Left lung (tissue), 10 donors: Measurements from ENCODE around the gene CCNC. TPM values are rescaled to one million over a fixed set of nuclear protein-coding genes. Genes with fewer than 3 reads are reported as not detected.

ENCODE experiments used
- ATAC-seq: fragments of 200-7000 bp; cut with Tn5 transposase; one replicate; pipeline ENCODE4 v1.9.1; 2020; ENCODE audit warnings: moderate library complexity
- DNase-seq, 4 donors: peaks; one replicate each; pipeline ENCODE4 v3.0.0-alpha.2; 2013 to 2020
- H3K27ac ChIP-seq, 2 donors: fragments of 200-600 bp; sonication (generic) in 1 of 2; one replicate each; pipeline versions ENCODE4 v1.5.0 to v1.8.0; 2020 to 2021
- H3K27me3 ChIP-seq, 2 donors: fragments of 200-600 bp; sonication (generic) in 1 of 2; one replicate each; pipeline versions ENCODE4 v1.5.0 to v1.8.0; 2020 to 2021
- H3K36me3 ChIP-seq, 2 donors: fragments of 200-600 bp; sonication (generic) in 1 of 2; one replicate each; pipeline versions ENCODE4 v1.5.0 to v1.8.0; 2020 to 2021
- H3K4me1 ChIP-seq, 2 donors: fragments of 200-600 bp; one replicate each; pipeline ENCODE4 v1.8.0; 2021
- H3K4me3 ChIP-seq, 2 donors: fragments of 200-600 bp; sonication (generic) in 1 of 2; one replicate each; pipeline versions ENCODE4 v1.5.0 to v1.8.0; 2020 to 2021; ENCODE audit warnings: mild to moderate bottlenecking in 1 of 2
- H3K9me3 ChIP-seq, 2 donors: fragments of 200-600 bp; sonication (generic) in 1 of 2; one replicate each; pipeline versions ENCODE4 v1.5.0 to v1.8.0; 2020 to 2021
- intact Hi-C, 2 donors: fragments of 100-400 bp; cut with DNase I; formaldehyde crosslinking; loops; one replicate each; pipeline versions ENCODE4 v1.11.2 to v1.14.2; 2022
- polyA plus RNA-seq, 6 donors: library from polyadenylated mRNA; unstranded; fragments of 120-200 nt; gene quantifications; one replicate each; pipeline ENCODE4 v1.2.1, GENCODE V29; 2013; ENCODE audit not compliant: insufficient read length in 6 of 6
- total RNA-seq, 2 donors: library from RNA; stranded (reverse); fragmentation: NEBNext Ultra II Directional; extraction: Animal tissue kit (Norgen Biotek cat#: 25700); gene quantifications; one replicate each; pipeline ENCODE4 v1.2.1, GENCODE V29; 2021
- TF ChIP-seq, protein P1 (sequence below), 2 donors: fragments of 200-600 bp; sonication (generic) in 1 of 2; IDR thresholded peaks; one replicate each; pipeline versions ENCODE4 v1.5.0 to v1.8.0; 2021; ENCODE audit warnings: antibody characterized with exemption in 2 of 2
- donor health status: DM: no; HTN: yes; CAD: no.
- donor health status: DM: no; HTN: no; CAD: no.

The CCNC gene
- total and polyA plus RNA-seq, 8 donors: 55.6 to 110 (median 86.8) TPM

DNA sequence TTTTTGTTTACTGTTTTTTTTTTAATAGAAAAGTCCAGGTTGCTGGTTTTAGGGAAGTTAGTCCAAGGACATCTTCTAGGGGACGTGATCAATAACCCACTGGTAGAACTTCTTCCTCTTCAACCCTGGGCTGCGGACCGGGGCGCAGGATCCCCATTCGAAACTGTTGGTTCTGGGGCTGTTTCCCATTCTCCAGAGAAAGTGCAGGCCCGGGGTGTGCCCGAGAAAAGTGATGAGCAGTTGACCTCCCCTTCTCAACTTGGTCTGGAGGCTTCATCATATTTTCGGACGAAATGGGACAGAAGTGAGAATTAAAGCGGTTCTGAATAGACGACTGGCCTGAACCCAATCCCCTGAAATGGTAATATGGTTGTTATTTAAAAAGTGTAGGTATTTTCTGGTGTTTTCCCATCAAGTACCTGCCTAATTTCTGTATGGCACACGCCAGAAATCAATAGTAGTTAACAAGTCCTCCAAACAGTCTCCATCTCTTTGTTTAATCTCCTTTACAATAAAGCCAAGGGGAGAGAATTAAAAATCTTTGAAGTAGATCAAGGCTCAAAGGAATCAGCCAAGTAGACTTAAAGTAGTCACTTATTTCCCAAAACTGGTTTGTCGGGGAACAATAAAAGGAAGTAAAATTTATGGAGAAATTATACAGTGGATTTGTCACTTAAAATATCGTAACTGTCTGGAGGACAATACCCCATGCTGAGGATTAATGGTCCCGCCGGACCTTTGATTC is 37.6 kb upstream of the CCNC start:
- Histone ChIP-seq H3K4me3 (no peak overlapping the region), H3K27ac (no peak overlapping the region), H3K36me3 (no peaks in the 10 kb centered on the region), H3K27me3 (peaks cover 98 to 100% of the 10 kb centered on the region in 2 donors), H3K9me3 (no peaks in the 10 kb centered on the region), H3K4me1 (peaks cover 17 to 27% of the 10 kb centered on the region in 2 donors)
- DNase-seq: peak in 1 of 4 donors; percentile 39
- no peak for ATAC-seq
- intact Hi-C loops: no loop called here
- TF ChIP-seq, protein P1, sequence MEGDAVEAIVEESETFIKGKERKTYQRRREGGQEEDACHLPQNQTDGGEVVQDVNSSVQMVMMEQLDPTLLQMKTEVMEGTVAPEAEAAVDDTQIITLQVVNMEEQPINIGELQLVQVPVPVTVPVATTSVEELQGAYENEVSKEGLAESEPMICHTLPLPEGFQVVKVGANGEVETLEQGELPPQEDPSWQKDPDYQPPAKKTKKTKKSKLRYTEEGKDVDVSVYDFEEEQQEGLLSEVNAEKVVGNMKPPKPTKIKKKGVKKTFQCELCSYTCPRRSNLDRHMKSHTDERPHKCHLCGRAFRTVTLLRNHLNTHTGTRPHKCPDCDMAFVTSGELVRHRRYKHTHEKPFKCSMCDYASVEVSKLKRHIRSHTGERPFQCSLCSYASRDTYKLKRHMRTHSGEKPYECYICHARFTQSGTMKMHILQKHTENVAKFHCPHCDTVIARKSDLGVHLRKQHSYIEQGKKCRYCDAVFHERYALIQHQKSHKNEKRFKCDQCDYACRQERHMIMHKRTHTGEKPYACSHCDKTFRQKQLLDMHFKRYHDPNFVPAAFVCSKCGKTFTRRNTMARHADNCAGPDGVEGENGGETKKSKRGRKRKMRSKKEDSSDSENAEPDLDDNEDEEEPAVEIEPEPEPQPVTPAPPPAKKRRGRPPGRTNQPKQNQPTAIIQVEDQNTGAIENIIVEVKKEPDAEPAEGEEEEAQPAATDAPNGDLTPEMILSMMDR (IDR thresholded peaks at IDR 0.05): no peak

DNA sequence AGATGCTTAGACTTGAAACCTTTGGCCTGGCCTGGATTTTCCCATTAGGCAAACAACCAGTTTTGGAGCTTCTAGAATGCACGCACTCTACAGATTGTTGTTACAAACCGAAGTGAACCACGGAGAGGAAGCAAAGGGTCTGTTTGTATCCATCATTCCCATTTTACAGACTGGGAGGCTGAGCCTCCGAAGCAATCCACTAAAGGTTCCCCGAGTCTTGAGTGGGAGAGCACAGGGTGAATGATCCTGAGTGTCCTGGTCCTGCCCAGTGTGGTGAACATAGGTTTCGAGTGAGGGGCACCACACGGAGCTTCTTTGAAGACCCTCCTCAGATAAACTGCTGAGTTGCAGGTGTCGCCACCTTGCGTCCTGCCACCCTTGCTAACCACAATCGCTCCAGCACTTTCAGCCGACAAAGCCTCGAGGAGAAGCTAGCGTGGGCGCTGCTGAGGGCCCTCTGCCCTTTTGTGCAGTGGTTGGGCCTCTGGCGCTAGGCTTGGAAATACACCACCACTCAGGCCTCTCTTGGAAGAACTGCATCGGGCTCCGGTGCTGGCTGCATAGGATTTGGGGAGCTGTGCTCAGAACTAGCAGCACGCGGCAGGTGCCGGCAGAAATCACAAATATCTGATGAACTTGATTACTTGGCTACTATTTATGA is 36.7 kb upstream of the CCNC start:
- H3K4me3 ChIP-seq: no peak overlapping the region
- TF ChIP-seq, protein P1 (IDR thresholded peaks at IDR 0.05): no peak
- intact Hi-C loops: no loop called here
- no peaks in the 10 kb centered on the region for H3K36me3 ChIP-seq
- DNase-seq: peak in 1 of 4 donors; percentile 44
- H3K9me3 ChIP-seq: no peaks in the 10 kb centered on the region
- ATAC-seq: no peak
- H3K4me1 ChIP-seq: peaks cover 17 to 27% of the 10 kb centered on the region in 2 donors
- no peak overlapping the region for H3K27ac ChIP-seq
- H3K27me3 ChIP-seq: peaks cover 98 to 100% of the 10 kb centered on the region in 2 donors

DNA sequence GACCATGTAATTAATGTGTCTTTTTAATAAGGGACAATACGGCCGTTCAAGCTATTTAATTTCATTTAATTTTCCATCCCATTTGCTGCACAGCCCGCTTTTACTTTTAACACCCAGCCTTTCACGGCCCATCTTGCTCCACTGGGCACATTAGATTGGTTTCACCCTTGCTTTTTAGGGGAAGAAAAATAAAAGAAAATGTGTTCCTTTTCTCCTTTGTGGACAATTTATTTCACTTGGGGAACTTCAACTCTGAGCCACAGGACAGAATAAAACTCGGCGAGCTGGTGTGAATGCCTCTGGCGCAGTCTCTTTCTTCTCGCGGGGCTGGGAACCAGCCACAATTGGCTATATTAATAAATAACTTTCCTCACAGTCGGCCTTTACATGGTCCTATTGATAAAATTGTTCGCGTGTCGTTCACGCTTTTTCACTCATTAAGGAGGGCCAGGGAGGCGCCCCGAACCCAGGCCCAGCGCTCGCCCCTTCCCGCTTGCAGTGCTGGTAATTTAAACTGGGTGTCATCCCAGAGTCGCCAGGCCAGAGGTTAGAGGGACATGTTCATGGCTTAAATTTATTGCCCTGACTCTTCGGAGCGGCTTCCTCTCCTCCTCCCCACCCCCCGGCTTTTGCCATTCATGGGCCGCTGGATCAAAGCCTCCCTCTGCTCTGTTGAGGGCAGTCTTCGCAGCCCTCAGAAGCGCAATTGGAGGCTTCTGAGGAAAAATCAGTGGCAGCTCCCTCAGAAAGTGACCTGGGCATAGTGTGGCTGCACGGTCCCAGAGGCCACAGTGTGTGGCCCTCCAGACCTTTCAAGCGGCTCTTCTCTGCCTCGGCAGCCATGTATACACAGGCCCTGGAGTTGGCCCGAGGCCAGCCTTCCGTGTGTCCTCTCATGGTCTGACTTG is 36.0 kb upstream of the CCNC start:
- Histone ChIP-seq H3K9me3 (no peaks in the 10 kb centered on the region), H3K27ac (no peak overlapping the region), H3K4me3 (peak overlapping the region in 1 of 2 donors; percentile 16), H3K36me3 (no peaks in the 10 kb centered on the region), H3K27me3 (peaks cover 95 to 100% of the 10 kb centered on the region in 2 donors), H3K4me1 (peaks cover 17 to 27% of the 10 kb centered on the region in 2 donors)
- ATAC-seq (no peak), DNase-seq (no peak)
- intact Hi-C loops: no loop called here
- TF ChIP-seq, protein P1 (IDR thresholded peaks at IDR 0.05): no peak

DNA sequence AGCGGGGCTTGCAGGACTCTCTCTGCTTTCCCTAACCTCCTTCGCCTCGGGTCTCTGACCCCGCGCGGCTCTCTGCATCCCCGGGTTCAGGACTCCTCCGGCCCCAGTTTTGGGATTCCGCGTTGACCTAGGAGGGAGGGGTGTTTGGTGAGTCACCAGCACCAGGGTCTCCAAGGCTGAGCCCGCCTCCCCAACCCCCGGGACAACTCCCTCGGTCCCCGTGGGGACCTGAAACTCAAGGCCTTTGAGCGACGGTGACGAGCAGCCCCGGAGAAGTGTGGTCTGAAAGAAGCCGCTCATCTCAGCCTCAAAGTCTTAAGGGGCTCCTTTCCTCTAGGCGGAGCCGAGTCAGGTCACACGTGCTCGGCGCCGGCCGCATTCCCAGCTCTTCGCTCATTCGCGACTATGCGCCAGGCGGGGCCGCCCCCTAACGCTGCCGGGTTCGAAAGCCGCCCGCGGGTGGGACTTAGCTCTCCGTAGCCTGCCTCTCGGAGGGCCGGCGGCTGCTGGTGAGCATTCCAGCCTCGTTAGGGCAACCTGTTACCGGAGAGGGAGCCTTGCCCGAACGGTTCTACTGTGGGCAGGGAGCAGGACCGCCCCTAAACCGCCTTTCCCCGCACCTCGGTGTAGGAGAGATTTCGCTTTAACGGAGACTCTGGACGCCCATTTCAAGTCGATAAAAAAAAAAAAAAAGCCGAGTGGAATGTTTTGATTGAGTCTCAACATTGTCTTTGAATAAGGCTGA is 35.1 kb upstream of the CCNC start:
- peak overlapping the region in 1 of 2 donors; percentile 16 for H3K4me3 ChIP-seq
- peak in 1 of 4 donors; percentile 83 for DNase-seq

More for the DNA sequence above, 35.1 kb upstream of the CCNC start:
- intact Hi-C loops: no loop called here
- no peaks in the 10 kb centered on the region for H3K9me3 ChIP-seq
- no peak overlapping the region for H3K27ac ChIP-seq
- TF ChIP-seq, protein P1 (IDR thresholded peaks at IDR 0.05): no peak
- ATAC-seq: peak; percentile 48
- H3K27me3 ChIP-seq: peaks cover 87 to 100% of the 10 kb centered on the region in 2 donors
- no peaks in the 10 kb centered on the region for H3K36me3 ChIP-seq
- peaks cover 17 to 27% of the 10 kb centered on the region in 2 donors for H3K4me1 ChIP-seq
